Stimulated activated CD4-positive, alpha-beta T cell treated with anti-CD3 and anti-CD28 coated beads, Interleukin-2, amount 100 ng/mL, for 24 hours (primary cell): ENCODE measurements around the gene FOXE1.

Experiments
- DNase-seq, 2 donors: peaks; one replicate each; pipeline ENCODE4 v3.0.0-alpha.2; 2020

Gene FOXE1

GRCh38 chr9:97866848-97867247 is 13.8 kb downstream of the FOXE1 start:
- no peak for DNase-seq

GRCh38 chr9:97868859-97869258 is 15.8 kb downstream of the FOXE1 start:
- no peak for DNase-seq

GRCh38 chr9:97873425-97873824 is 20.4 kb downstream of the FOXE1 start:
- no peak for DNase-seq

- no peak for DNase-seq
Observed at GRCh38 chr9:97873882-97874281, 20.9 kb downstream of the FOXE1 start.

- no peak for DNase-seq
Observed at GRCh38 chr9:97874624-97875023, 21.6 kb downstream of the FOXE1 start.

- no peak for DNase-seq
Observed at GRCh38 chr9:97875111-97875510, 22.1 kb downstream of the FOXE1 start.

GRCh38 chr9:97876061-97876460 is 23.0 kb downstream of the FOXE1 start:
- no peak for DNase-seq

- no peak for DNase-seq
Observed at GRCh38 chr9:97880336-97880735, 27.3 kb downstream of the FOXE1 start.

GRCh38 chr9:97889941-97890887 is 37.2 kb downstream of the FOXE1 start:
- peak; percentile 76 to 78 for DNase-seq

- DNase-seq: no peak
Observed at GRCh38 chr9:97891736-97892135, 38.7 kb downstream of the FOXE1 start.

GRCh38 chr9:97892421-97892820 is 39.4 kb downstream of the FOXE1 start:
- DNase-seq: no peak

GRCh38 chr9:97895211-97895610 is 42.2 kb downstream of the FOXE1 start:
- no peak for DNase-seq

- DNase-seq: peak in 1 of 2 donors; percentile 13
Observed at GRCh38 chr9:97895695-97896332, 42.8 kb downstream of the FOXE1 start.

- no peak for DNase-seq
Observed at GRCh38 chr9:97900103-97900737, 47.2 kb downstream of the FOXE1 start.

- DNase-seq: no peak
Observed at GRCh38 chr9:97900738-97901565, 47.9 kb downstream of the FOXE1 start.

GRCh38 chr9:97903177-97903576 is 50.2 kb downstream of the FOXE1 start:
- no peak for DNase-seq

GRCh38 chr9:97904725-97905124 is 51.7 kb downstream of the FOXE1 start:
- DNase-seq: peak in 1 of 2 donors; percentile 50

- DNase-seq: peak; percentile 34 to 47
Observed at GRCh38 chr9:97905228-97905627, 52.2 kb downstream of the FOXE1 start.
